ENCODE data around the gene SGMS1.

GRCh38 chr10:50579491-50580261 lies 44.1 kb downstream of the SGMS1 start:
- TF ChIP-seq CTCF (IDR thresholded peaks at IDR 0.05; ENCODE audit: insufficient read depth, low read depth, low read length) (no peak), EZH2 (IDR thresholded peaks at IDR 0.05; ENCODE audit: insufficient read depth, low read length) (no peak)
